PFSK-1 (cell line): Measurements from ENCODE around the gene UPB1.

ENCODE experiments used
- FOXP2 ChIP-seq: optimal IDR thresholded peaks from 2 replicates; pipeline ENCODE3; 2011; ENCODE audit warnings: borderline replicate concordance, control low read depth, inconsistent platforms; ENCODE audit not compliant: insufficient read depth; ENCODE audit errors: extremely low read length, extremely low read depth
- POLR2AphosphoS5 ChIP-seq: IDR thresholded peaks from 2 replicates; pipeline ENCODE4 v1.6.1; 2012; ENCODE audit warnings: low read depth, mild to moderate bottlenecking, control low read depth, low read length, moderate library complexity
- REST ChIP-seq, 2 experiments: IDR thresholded peaks; 2 replicates each; pipeline versions ENCODE4 v1.6.1 to v1.8.0; 2011 to 2012; ENCODE audit warnings: low read depth in 2 of 2, low read length in 2 of 2, control low read depth in 1 of 2, inconsistent platforms in 1 of 2, mild to moderate bottlenecking in 1 of 2, moderate library complexity in 1 of 2; ENCODE audit not compliant: insufficient read depth in 1 of 2
- SIN3A ChIP-seq: IDR thresholded peaks from 2 replicates; pipeline ENCODE4 v1.6.1; 2012; ENCODE audit warnings: mild to moderate bottlenecking, low read length, moderate library complexity, borderline replicate concordance; ENCODE audit not compliant: insufficient read depth

GRCh38 chr22:24451162-24451561 lies 44.0 kb upstream of the UPB1 start:
- no peak for TF ChIP-seq POLR2AphosphoS5
- no peak for TF ChIP-seq SIN3A
- TF ChIP-seq REST (IDR thresholded peaks at IDR 0.05; ENCODE audit: insufficient read depth in 1 of 2, low read depth in 2 of 2, low read length in 2 of 2) = no peak
- TF ChIP-seq FOXP2 = no peak
